Amniotic stem cell (primary cell): ENCODE data around the gene ST3GAL3.

ENCODE experiments used
- DNase-seq: peaks from one replicate; lab custom pipeline; 2025; lab: John Stamatoyannopoulos, UW

The ST3GAL3 gene

DNA sequence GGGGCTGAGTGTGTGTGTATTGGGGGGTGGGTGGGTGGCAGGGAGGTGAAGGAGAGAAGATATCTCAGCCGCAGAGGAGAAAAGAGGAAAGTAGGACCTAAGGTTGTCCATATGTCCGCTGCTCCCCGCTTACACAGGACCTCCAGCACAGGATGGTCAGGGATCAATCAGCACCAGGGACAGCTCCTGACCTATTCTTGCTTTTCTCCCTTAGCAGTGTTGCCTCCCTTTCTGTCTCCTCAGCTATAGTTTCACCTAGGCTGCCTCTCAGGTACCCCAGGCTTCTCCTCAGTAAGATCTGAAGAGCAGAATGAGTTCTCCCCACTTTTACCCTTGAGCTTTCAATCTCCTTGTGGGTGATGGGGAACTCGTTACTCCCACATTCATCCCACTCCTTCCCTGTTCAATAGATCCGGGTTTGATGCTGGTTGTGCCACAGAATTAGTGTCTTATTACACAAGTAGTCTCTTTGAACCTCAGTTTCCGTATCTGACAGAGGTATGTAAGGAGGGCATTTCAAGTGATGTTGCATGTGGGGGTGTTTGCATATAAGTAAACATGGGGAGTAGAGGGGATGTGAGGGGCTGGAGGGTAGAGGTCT, 261.1 kb downstream of the ST3GAL3 start:
- no peak for DNase-seq

DNA sequence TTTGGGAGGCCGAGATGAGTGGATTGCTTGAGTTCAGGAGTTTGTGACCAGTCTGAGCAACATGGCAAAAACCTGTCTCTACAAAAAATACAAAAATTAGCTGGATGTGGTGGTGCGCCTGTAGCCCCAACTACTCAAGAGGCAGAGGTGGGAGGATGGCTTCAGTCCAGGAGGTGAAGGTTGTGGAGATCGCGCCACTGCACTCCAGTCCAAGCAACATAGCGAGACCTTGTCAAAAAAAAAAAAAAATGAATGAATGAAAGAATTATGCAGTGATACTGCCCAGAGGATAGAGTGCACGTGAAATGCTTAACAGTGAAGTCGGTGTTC, 262.0 kb downstream of the ST3GAL3 start:
- no peak for DNase-seq

DNA sequence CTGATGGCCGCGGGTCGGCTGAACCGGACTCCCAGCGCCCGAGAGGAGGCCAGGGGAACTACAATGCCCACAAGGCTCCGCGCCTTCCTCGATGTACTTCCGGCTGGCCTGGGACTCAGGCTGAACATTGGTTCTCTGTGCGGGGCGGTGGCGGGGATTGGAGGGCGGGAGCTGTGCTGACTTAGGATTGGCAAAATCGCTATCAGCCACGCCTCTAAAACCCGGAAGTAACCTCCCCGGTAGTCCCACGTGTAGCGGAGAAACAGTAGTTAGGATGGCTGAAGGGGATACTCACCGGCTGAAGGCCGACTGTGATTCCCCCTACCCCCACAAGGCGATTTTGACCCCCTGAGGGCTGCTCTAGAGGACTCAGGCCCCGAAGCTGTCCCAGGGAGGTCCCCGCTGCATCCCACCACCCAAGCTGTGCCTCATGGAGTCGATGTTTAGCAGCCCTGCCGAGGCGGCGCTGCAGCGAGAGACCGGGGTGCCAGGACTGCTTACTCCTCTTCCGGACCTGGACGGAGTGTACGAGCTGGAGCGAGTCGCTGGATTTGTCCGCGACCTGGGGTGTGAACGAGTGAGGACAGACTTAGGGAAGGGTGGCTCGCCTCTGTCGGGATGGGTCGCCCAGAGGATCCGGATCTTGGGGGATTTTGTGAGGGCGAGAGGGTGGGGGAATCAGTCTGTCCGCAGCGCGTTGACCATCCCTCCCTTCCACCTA, 262.6 kb downstream of the ST3GAL3 start, which contains the start of gene DPH2:
Gene DPH2 (plus strand): TSS at position 265 of the 721 bp plus-strand sequence. CDS start 166 bp downstream, at position 431.
- DNase-seq = peak; percentile 98

DNA sequence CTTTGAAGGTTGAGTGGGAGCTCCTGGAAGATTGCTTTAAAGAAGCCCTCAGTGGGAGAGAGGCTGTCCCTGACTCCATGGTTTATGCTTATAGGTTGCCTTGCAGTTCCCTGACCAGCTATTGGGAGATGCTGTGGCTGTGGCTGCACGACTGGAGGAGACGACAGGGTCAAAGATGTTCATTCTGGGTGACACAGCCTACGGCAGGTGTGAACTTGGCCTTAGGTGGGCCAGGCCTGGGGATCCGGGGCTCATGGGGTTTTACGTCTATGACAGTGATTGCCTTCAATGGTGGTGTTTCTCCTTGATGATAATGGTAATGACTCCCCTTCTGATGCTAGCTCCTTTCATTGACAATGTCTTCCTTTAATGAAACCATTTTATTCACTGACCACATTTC, 263.2 kb downstream of the ST3GAL3 start:
- DNase-seq = no peak

DNA sequence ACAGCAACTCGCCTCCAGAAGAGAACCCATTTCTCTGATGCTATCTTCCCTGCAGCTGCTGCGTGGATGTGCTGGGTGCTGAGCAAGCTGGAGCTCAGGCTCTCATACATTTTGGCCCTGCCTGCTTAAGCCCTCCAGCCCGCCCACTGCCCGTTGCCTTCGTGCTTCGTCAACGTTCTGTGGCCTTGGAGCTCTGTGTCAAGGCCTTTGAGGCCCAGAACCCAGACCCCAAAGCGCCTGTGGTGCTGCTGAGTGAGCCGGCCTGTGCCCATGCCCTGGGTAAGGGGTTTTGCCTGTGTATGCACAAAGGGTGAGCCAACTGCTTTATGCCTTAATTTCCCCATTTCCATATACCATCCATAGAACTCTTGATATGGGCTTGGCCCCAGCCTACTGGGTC, 263.6 kb downstream of the ST3GAL3 start:
- DNase-seq = no peak

DNA sequence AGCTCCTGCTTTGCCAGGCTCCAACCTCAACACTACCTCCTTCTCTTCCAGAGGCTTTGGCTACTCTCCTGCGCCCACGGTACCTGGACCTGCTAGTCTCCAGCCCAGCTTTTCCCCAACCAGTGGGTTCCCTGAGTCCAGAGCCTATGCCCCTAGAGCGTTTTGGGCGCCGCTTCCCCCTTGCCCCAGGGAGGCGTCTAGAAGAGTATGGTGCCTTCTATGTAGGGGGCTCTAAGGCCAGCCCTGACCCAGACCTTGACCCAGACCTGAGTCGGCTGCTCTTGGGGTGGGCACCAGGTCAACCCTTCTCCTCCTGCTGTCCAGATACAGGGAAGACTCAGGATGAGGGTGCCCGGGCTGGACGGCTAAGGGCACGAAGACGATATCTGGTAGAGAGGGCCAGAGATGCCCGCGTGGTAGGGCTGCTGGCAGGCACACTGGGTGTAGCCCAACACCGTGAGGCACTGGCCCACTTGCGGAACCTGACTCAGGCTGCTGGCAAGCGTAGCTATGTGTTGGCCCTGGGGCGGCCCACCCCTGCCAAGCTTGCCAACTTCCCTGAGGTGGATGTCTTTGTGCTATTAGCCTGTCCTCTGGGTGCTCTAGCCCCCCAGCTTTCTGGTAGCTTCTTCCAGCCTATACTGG, 264.1 kb downstream of the ST3GAL3 start:
- DNase-seq = no peak

DNA sequence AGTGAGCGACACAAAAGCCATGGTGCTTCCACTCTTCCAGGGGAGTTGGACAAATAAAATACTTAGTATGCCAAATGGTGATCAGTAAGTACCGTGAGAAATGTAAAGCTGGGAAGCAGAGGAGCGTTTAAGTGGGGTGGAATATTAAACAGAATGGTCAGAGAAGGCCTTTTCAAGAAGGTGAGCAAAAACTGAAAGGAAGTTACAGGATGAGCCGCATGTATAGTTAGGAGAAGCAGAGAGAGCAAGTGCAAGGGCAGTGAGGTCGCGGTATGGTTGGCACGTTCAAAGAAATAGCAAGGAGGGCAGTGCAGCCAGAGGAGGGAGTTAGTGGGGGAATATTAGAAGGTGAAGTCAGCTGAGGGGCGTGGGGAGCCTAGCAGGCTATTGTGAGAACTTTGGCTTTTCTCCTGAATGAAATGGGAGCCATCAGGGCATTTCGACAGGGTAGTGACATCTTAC, 266.7 kb downstream of the ST3GAL3 start:
- DNase-seq = no peak

DNA sequence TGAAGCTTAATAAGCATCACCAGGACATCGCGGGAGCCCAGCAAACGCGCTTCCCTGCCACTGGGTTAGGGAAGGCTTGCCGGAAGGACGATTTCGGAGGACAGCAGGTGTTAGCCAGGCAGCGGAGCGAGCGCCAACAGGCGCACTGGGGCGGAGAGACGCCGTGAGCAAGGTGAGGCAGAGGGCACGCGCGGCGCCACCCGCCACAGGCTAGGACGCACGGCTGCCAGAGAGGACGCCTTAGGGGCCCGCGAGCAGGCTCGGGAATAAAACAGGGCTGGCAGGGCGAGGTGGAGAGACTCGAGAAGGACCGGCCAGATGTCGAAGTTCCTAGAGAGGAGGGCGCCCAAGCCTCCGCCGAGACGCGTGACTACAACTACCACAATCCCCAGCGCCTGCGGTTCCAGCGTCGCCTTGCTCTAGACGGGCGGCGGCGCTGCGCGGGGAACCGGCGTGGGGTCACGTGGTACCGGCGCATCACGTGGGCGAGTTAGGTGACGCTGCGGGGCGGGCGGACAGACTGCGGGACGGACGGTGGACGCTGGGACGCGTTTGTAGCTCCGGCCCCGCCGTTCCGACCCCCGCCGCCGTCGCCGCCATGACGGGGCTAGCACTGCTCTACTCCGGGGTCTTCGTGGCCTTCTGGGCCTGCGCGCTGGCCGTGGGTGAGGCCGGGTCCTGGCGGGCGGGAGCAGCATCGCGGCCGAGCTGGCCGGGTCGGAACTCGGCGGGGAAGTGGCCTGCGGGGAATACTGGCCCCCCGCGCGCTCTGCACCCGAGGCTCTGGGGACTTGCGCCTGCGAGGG, 267.3 kb downstream of the ST3GAL3 start, which contains the start of gene ATP6V0B:
Gene ATP6V0B (plus strand): TSS at position 518 of the 806 bp plus-strand sequence. CDS start 81 bp downstream, at position 599.
- DNase-seq = peak; percentile 89

DNA sequence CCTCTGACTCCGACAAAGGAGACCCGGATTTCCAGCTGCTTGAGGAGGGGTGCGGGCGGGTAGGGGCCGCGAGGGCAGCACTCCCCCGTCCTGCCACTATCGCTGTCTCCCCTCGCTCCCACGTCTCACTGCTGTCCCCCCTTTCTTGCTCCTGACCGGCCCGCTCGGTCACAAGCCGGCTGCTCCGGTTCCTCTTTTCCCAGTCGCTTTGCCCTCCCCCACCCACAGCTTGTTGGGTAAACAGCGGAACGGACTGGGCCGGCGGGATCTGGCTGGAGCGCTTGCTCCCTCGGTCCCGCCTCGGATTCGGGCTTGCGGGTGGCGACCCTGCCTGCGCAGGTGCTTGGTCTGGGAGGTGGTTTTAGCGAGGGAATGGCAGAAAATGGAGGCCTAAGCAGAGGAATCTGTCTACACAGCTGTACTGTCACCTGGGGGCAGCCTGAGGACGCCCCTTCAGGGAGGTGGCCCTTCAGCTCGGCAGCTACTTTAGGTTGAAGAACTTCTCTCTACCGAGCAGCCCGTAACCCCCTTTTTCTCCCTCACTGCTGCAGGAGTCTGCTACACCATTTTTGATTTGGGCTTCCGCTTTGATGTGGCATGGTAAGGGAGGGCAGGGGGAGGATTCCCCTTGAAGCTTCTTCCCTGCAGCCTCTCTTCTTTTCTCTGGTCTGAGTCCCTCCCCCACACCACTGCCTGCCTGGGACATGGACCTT, 268.1 kb downstream of the ST3GAL3 start:
- DNase-seq = no peak

DNA sequence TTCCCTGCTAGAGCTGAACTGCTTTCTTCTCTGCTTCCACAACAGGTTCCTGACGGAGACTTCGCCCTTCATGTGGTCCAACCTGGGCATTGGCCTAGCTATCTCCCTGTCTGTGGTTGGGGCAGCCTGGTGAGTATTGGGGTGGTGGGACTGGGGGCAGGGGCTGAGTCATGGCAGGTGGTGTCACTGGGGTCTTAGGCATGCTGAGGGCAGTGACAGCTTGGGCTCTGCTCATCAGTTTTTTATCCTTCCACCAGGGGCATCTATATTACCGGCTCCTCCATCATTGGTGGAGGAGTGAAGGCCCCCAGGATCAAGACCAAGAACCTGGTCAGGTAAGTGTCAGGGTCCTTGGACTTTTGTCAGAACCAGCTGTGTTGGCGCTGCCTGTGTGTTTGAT, 268.7 kb downstream of the ST3GAL3 start:
- DNase-seq = no peak

DNA sequence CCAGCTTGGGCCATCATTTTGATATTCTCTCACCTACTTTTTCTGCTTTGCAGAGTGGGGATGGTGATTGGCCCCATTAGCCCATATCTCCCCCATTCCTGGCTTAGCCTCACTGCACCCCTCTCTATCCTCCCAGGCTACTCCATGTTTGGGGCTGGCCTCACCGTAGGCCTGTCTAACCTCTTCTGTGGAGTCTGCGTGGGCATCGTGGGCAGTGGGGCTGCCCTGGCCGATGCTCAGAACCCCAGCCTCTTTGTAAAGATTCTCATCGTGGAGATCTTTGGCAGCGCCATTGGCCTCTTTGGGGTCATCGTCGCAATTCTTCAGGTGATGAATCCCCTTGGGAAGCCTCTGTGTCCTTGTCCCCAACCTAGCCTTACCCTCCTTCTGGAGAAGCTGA, 269.6 kb downstream of the ST3GAL3 start:
- no peak for DNase-seq

DNA sequence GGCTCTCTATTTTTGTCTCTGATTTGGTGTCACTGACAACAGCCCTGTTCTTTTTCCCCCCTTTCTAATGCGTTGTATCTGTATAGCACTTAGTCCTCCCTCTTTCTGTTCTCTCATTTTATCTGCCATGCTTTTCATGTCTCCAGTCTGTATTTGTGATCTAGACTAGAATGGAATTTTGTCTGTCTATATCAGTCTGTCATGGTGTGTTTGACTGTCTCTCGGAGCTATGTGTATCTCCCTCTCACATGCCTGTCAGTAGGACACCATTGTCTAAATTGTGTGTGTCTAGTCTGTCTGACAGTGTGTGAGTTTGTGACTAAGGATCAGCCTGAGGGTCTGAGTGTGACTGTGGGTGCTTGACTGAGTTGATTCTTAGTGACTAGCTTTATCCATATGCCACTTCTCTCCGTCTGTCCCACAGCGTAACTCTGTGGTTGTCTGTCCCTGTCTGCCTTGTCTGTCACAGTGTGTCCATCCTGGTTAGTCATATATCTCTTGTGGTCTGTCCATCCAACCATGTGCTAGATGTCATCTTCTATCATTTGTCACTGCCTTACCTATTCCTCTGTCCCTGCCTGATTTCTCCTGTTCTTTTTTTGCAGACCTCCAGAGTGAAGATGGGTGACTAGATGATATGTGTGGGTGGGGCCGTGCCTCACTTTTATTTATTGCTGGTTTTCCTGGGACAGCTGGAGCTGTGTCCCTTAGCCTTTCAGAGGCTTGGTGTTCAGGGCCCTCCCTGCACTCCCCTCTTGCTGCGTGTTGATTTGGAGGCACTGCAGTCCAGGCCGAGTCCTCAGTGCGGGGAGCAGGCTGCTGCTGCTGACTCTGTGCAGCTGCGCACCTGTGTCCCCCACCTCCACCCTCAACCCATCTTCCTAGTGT, 270.3 kb downstream of the ST3GAL3 start:
- no peak for DNase-seq

DNA sequence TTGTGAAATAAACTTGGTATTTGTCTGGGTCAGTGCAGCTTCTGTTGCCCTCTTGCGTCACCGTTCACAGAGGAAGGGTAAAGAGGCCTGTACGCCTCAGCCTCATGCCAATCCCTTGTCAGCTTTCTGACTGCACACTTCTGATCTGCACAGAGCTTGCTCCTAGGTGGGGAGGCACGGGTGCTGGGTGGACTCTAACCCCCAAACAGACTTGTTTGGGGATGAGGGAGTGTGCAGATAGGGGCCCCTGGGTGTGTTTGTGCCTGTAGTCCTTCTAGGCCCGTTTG, 270.9 kb downstream of the ST3GAL3 start:
- DNase-seq = no peak

DNA sequence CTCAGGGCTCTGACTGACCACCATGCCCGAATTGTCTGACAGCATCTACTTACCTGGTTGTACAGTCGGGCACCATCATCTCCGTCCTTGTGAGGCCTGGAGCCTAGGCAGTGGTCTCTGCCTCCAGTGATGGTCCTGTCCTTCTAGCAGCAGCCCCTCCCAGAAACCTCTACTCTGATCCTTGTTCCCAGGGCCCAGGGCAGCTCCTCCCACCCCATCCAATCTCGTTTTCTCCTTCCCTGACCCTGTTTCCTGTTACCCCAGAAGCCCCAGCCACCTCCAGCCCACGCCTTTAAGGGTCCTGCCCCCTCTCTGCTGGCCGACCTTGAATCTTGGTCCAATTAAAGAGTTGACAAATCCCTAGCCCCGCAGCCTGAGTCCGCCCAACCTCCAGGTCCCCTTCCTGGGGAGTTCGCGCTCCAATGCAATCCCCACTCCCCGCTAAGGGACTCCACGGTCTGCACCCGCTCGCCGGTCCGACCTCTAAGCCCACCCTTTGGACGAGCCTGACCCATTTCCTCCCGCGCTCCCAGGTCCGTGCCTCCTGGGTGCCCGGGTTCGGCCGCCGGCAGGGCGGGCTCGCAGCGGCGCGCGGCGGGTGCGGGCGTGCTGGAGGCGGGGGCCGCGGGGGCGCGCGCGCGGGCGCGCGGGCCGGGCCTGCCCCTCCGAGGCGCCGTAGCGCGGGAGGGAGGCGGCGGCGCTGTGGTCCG, 271.4 kb downstream of the ST3GAL3 start, which contains the start of gene B4GALT2:
Gene B4GALT2 (plus strand): TSS at position 660 of the 710 bp plus-strand sequence. CDS start 1,951 bp downstream, outside the sequence.
- DNase-seq = no peak

DNA sequence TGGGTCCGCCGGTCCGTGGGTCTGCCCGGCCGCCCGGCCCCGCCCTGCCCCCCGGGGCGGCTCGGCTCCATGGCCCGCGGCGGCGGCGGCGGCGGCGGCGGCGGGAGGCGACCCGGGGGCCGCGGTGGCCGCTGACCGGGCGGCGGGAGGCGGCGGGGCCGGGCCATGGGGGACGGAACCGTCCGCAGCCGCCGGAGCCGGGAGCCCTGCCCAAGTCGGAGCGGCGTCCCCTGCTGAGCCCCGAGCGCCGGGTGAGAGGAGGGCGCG, 271.9 kb downstream of the ST3GAL3 start:
- no peak for DNase-seq

DNA sequence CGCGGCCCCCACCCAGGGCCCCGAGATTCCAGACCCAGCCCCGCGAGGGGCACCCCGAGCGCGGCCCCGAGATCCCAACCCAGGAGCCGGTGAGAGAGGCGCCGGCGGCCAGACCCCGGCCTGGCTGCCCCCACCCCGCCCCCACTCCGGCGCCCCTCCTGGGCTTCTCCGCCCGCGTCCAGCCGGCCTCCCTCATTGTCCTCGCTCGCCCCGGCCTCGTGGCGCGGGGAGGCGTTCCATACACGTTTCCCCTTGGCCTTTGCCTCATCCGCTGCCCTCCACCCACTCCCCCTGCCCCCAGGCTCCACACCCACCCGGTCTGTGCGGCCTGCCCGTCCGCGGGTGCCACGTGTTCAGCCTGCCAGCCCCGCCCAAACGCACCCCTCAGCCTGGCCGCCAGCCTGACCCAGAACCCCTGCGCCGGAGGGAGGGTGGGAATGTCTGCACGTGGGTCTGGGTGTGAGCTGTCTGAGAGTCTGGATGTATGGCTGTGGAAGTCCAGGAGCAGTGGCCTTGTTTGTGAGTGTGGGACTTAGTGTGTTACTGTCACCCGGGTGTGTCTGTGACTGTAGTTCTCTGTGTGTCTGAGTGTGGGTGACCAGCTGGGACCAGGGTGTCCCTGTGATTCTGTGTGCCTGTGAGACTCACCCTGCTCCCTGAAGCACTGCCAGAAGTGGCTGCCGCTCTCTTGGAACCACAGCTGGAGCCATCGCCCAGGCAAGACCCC, 272.4 kb downstream of the ST3GAL3 start:
- no peak for DNase-seq

DNA sequence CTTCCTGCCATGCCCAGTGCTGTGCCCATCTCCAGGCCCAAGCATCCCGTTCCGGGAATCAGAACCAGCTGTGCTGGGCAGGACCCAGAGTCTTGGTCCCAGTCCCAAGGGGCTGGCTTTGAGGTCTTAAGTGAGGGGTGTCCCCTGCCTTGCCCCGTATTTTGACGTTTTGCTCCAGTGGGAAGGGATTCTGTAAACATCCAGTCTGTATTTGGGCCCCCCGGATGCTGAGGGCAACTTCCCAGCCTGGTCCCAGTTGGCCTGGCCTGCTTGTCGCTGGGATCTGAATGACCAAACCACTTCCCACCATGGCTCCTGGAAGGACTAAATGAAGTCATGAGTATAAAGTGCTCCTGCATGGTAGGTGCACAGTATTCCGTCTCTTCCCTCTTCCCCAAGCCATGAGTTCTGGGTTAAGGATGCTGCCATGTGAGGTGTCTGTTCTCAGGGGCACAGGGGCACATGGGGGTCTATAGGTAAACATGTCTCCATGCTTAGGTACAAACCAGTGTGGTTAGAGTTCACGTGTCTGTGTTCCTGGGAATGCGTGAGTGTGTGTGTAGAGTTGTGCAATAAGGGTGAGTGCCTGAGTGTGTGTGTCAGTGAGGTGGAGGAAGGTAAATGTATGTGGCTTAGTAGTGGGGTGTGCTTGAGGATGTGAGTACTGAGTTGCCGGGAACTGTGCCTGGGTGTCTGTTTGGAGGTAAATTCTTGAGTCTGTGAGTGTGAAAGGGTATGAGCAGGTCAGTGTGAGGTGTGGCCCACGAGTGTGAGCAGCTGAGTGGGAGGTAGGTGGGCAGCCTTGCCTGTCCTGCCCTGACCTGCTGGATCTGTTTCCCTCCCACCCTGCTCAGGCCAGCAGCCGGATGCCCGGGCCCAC, 273.2 kb downstream of the ST3GAL3 start:
- no peak for DNase-seq
